K562 treated with DMSO at 1 percent for 12 hours (cell line): ENCODE data around the gene PRRG3. TPM values are rescaled to one million over a fixed set of nuclear protein-coding genes. Genes with fewer than 3 reads are reported as not detected.

Source experiments
- total RNA-seq: library from RNA; unstranded; fragments of 300-600 nt; gene quantifications from 2 replicates; pipeline ENCODE4 v1.2.3, GENCODE V29; 2022; ENCODE audit not compliant: insufficient read depth

PRRG3 gene
- total RNA-seq, result not detected in 2 replicates

DNA sequence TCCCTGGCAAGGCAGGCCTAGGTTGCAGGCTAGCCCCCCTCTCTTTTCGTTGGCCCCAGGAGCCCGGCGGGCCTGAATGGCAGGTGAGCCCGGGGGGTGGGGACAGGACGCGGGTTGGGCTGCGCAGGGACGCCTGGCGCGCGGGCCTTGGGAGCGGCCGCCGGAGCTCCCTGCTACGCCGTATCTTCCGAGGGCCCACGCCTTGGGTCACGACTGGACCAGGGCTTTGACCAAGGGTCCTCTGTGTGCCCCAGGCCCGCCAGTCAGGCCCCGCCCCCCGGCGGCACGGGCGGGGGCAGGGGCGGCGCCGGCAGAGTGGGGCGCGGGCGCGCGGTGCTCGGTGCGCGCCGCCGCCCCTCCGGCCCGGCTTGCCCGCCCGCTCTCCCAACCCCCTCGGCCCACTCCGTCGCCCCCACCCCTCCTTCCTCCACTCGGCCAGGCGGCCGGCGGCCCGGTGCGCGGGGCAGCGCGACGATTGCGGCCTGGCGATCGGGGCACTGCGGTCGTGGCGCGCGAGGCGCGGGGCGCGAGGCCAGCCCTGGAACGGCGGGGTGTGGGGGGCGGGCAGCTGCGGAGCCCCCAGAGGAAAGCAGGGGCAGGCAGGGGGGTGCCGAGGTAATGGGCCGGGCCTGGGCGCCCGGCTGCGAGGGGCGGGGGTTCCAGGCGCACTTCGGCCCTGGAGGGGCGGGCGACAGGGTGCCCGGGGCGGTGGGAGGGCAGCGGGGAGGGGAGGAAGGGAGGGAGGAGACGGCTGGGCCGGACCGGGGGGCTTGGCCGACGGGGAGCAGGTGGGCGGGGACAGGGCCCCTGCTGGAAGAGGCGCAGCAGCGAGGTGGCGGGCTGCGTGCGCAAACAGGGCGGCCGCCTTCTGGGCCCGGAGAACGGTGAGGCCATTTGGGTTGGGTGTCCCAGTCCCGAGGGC, at the start of gene PRRG3:
PRRG3 (plus strand) TSS at position 798 of the 922 bp plus-strand sequence. CDS start 3,357 bp downstream, outside the sequence.

DNA sequence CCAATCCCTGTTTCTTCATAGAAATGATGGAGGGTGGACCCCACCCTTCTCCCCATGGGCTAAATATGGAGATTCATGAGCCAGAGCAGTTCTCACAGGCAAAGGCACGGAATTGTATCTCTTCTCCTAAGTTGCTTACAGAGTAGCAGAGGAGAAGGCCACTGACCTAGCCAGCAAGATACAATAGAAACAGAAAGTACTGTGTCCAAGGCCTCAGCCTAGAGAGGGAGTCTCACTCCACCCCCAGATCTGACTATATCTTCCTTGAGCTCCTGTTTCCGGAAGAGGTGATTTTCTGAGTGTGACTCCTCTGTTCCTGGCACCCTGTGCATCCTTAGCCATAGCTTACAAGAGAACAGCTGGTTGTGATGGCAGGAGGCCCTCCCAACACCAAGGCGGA, 20.5 kb downstream of the PRRG3 start, which contains the start of gene FATE1:
FATE1 (plus strand) TSS at position 284 of the 400 bp plus-strand sequence; CDS start at position 369, 85 bp downstream.

DNA sequence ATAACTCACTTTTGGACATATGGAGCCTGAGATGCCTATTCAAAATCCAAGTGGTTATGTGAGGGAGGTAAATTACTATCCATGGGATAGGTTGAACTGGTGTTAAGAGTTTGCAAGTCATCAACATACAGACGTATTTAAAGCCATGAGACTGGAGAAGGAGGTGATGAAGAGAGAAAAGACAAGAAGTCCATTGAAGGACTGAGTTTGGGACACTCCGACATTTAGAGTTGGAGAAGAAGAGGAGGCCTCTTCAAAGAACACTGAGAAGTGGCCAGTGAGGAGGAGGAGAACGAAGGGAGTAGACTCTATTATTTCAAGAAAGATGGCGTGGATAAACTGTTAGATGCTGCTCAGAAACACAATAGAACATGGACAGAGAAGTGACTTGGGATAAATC, 39.2 kb downstream of the PRRG3 start, which contains the start of gene CNGA2:
CNGA2 (plus strand) TSS at position 301 of the 400 bp plus-strand sequence. CDS start 3,738 bp downstream, outside the sequence.

Other genes with a start within 250 kb of the PRRG3 start
- 5.6 and 9.8 TPM in 2 replicates for gene PASD1, start 131.8 kb upstream of the PRRG3 start, total RNA-seq
- gene FATE1, start 20.6 kb downstream of the PRRG3 start, total RNA-seq, result not detected in 2 replicates
- not detected in 2 replicates for gene CNGA2, start 39.3 kb downstream of the PRRG3 start, total RNA-seq
- gene MAGEA4, start 217.4 kb downstream of the PRRG3 start, total RNA-seq, result 5.2 and 8.1 TPM in 2 replicates